ENCODE measurements around the gene ODC1.

Gene ODC1

GRCh38 chr2:10433264-10433946, 14.7 kb downstream of the ODC1 start:
- no peak for DNase-seq

- DNase-seq = no peak
Observed at GRCh38 chr2:10432311-10433181, 15.6 kb downstream of the ODC1 start.

- no peak for DNase-seq
Observed at GRCh38 chr2:10431797-10432196, 16.3 kb downstream of the ODC1 start.

GRCh38 chr2:10430886-10431622, 17.1 kb downstream of the ODC1 start:
- DNase-seq = no peak

GRCh38 chr2:10428924-10429323, 19.2 kb downstream of the ODC1 start:
- no peak for DNase-seq

- DNase-seq = no peak
Observed at GRCh38 chr2:10428355-10428754, 19.8 kb downstream of the ODC1 start.

GRCh38 chr2:10427618-10427949, 20.5 kb downstream of the ODC1 start:
- no peak for DNase-seq

GRCh38 chr2:10426726-10427617, 21.2 kb downstream of the ODC1 start:
- no peak for DNase-seq

- no peak for DNase-seq
Observed at GRCh38 chr2:10425699-10426098, 22.4 kb downstream of the ODC1 start.

- DNase-seq = no peak
Observed at GRCh38 chr2:10424916-10425505, 23.1 kb downstream of the ODC1 start.

- DNase-seq = no peak
Observed at GRCh38 chr2:10424051-10424450, 24.1 kb downstream of the ODC1 start.

GRCh38 chr2:10423400-10423774, 24.7 kb downstream of the ODC1 start:
- no peak for DNase-seq

- no peak for DNase-seq
Observed at GRCh38 chr2:10422732-10423399, 25.3 kb downstream of the ODC1 start.

- no peak for DNase-seq
Observed at GRCh38 chr2:10422251-10422650, 25.9 kb downstream of the ODC1 start.

GRCh38 chr2:10419553-10420257, 28.4 kb downstream of the ODC1 start:
- no peak for DNase-seq

- DNase-seq = no peak
Observed at GRCh38 chr2:10417551-10418335, 30.4 kb downstream of the ODC1 start.

- no peak for DNase-seq
Observed at GRCh38 chr2:10415640-10416039, 32.5 kb downstream of the ODC1 start.

GRCh38 chr2:10415048-10415447, 33.1 kb downstream of the ODC1 start:
- DNase-seq = no peak

GRCh38 chr2:10414591-10414990, 33.5 kb downstream of the ODC1 start:
- no peak for DNase-seq

- no peak for DNase-seq
Observed at GRCh38 chr2:10413991-10414451, 34.1 kb downstream of the ODC1 start.

Measured in NCI-H1417 treated with DMSO at 0.1 percent for 48 hours (cell line).